ENCODE data around the gene CES5A.

CES5A gene

GRCh38 chr16:55907661-55908060 is 32.5 kb upstream of the CES5A start:
- Histone ChIP-seq H3K27ac (no peak overlapping the region), H3K9me3 (ENCODE audit: severe bottlenecking) (peaks cover 6% of the 10 kb centered on the region), H3K36me3 (no peaks in the 10 kb centered on the region), H3K27me3 (ENCODE audit: insufficient read depth, low read depth, severe bottlenecking) (peaks cover 5% of the 10 kb centered on the region), H3K4me3 (ENCODE audit: low read depth, low read length) (no peak overlapping the region)
- DNase-seq, result no peak
- TF ChIP-seq, protein P1, sequence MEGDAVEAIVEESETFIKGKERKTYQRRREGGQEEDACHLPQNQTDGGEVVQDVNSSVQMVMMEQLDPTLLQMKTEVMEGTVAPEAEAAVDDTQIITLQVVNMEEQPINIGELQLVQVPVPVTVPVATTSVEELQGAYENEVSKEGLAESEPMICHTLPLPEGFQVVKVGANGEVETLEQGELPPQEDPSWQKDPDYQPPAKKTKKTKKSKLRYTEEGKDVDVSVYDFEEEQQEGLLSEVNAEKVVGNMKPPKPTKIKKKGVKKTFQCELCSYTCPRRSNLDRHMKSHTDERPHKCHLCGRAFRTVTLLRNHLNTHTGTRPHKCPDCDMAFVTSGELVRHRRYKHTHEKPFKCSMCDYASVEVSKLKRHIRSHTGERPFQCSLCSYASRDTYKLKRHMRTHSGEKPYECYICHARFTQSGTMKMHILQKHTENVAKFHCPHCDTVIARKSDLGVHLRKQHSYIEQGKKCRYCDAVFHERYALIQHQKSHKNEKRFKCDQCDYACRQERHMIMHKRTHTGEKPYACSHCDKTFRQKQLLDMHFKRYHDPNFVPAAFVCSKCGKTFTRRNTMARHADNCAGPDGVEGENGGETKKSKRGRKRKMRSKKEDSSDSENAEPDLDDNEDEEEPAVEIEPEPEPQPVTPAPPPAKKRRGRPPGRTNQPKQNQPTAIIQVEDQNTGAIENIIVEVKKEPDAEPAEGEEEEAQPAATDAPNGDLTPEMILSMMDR (IDR thresholded peaks at IDR 0.05; ENCODE audit: low read depth, low read length), result no peak

- Histone ChIP-seq H3K27ac (no peak overlapping the region), H3K36me3 (no peaks in the 10 kb centered on the region), H3K4me3 (ENCODE audit: low read depth, low read length) (no peak overlapping the region), H3K9me3 (ENCODE audit: severe bottlenecking) (peaks cover 6% of the 10 kb centered on the region), H3K27me3 (ENCODE audit: insufficient read depth, low read depth, severe bottlenecking) (peaks cover 5% of the 10 kb centered on the region)
- no peak for DNase-seq
- TF ChIP-seq, protein P1 (IDR thresholded peaks at IDR 0.05; ENCODE audit: low read depth, low read length), result no peak
Observed at GRCh38 chr16:55906123-55906522, 30.9 kb upstream of the CES5A start.

GRCh38 chr16:55905651-55906050 is 30.5 kb upstream of the CES5A start:
- Histone ChIP-seq H3K27me3 (ENCODE audit: insufficient read depth, low read depth, severe bottlenecking) (peaks cover 7% of the 10 kb centered on the region), H3K4me3 (ENCODE audit: low read depth, low read length) (no peak overlapping the region), H3K36me3 (no peaks in the 10 kb centered on the region), H3K27ac (no peak overlapping the region), H3K9me3 (ENCODE audit: severe bottlenecking) (peaks cover 6% of the 10 kb centered on the region)
- TF ChIP-seq, protein P1 (IDR thresholded peaks at IDR 0.05; ENCODE audit: low read depth, low read length), result no peak
- no peak for DNase-seq

DNA sequence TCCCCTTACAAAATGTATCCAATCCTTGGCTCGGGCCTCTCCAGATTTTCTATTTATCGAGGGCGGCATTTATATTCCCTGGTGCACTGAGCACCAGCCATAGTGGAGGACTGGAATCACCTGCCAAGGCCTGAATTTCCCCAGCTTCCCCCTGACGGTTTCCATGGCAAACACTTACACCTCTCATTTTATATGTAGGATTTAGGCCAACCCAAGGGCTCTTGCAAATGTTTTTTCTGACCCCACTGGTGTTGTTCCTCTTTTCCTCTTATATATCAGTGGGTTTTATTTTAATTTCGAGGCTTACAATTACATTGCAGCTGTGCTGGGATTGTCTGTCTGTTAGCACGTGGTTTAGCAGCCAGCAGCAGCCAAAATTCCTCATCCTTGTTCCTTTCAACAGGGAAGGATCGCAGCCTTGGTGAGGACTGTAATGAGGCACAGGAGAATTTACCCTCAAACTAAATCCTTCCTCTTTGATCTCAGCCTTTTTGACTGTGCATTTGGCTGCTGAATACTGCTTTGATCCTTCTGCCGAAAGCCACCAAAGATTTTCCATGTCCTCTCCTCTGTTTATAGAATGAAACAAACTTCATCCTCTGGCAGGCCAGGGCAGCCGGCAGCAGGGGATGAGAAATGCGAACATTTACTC is 26.5 kb upstream of the CES5A start:
- TF ChIP-seq, protein P1 (IDR thresholded peaks at IDR 0.05; ENCODE audit: low read depth, low read length), result no peak
- peaks cover 6% of the 10 kb centered on the region for H3K9me3 ChIP-seq (ENCODE audit: severe bottlenecking)
- no peak overlapping the region for H3K27ac ChIP-seq
- no peaks in the 10 kb centered on the region for H3K36me3 ChIP-seq
- no peak overlapping the region for H3K4me3 ChIP-seq (ENCODE audit: low read depth, low read length)
- H3K27me3 ChIP-seq (ENCODE audit: insufficient read depth, low read depth, severe bottlenecking), result peaks cover 7% of the 10 kb centered on the region
- DNase-seq, result no peak

GRCh38 chr16:55900616-55901393 is 25.6 kb upstream of the CES5A start:
- peaks cover 5% of the 10 kb centered on the region for H3K27me3 ChIP-seq (ENCODE audit: insufficient read depth, low read depth, severe bottlenecking)
- H3K4me3 ChIP-seq (ENCODE audit: low read depth, low read length), result no peak overlapping the region
- TF ChIP-seq, protein P1 (IDR thresholded peaks at IDR 0.05; ENCODE audit: low read depth, low read length), result no peak
- peaks cover 6% of the 10 kb centered on the region for H3K9me3 ChIP-seq (ENCODE audit: severe bottlenecking)
- H3K27ac ChIP-seq, result no peak overlapping the region
- no peak for DNase-seq
- no peaks in the 10 kb centered on the region for H3K36me3 ChIP-seq

Data from WERI-Rb-1 (cell line).